CD1c-positive myeloid dendritic cell (primary cell): ENCODE results near the gene FOXP1.

Experiments used
- DNase-seq: peaks from one replicate; pipeline ENCODE4 v3.0.0-alpha.2; 2016; ENCODE audit errors: extremely low spot score

The FOXP1 gene

GRCh38 chr3:71308836-71309235 is 274.7 kb downstream of the FOXP1 start:
- no peak for DNase-seq

- DNase-seq = no peak
Observed at GRCh38 chr3:71307991-71308697, 275.4 kb downstream of the FOXP1 start.

- no peak for DNase-seq
Observed at GRCh38 chr3:71305231-71306206, 278.0 kb downstream of the FOXP1 start.

- no peak for DNase-seq
Observed at GRCh38 chr3:71304684-71305083, 278.8 kb downstream of the FOXP1 start.

- no peak for DNase-seq
Observed at GRCh38 chr3:71304247-71304646, 279.3 kb downstream of the FOXP1 start.

- no peak for DNase-seq
Observed at GRCh38 chr3:71303627-71304200, 279.8 kb downstream of the FOXP1 start.

GRCh38 chr3:71302604-71303003 is 280.9 kb downstream of the FOXP1 start:
- DNase-seq = no peak

GRCh38 chr3:71300951-71301393 is 282.6 kb downstream of the FOXP1 start:
- no peak for DNase-seq

GRCh38 chr3:71299160-71299559 is 284.4 kb downstream of the FOXP1 start:
- no peak for DNase-seq

- no peak for DNase-seq
Observed at GRCh38 chr3:71294919-71295318, 288.6 kb downstream of the FOXP1 start.

GRCh38 chr3:71290301-71290700 is 293.2 kb downstream of the FOXP1 start:
- no peak for DNase-seq

- DNase-seq = no peak
Observed at GRCh38 chr3:71288269-71288930, 295.1 kb downstream of the FOXP1 start.

- no peak for DNase-seq
Observed at GRCh38 chr3:71285086-71285485, 298.4 kb downstream of the FOXP1 start.

- DNase-seq = no peak
Observed at GRCh38 chr3:71282976-71283375, 300.6 kb downstream of the FOXP1 start.

- no peak for DNase-seq
Observed at GRCh38 chr3:71281280-71281679, 302.2 kb downstream of the FOXP1 start.

GRCh38 chr3:71277341-71277740 is 306.2 kb downstream of the FOXP1 start:
- DNase-seq = no peak

GRCh38 chr3:71276531-71276930 is 307.0 kb downstream of the FOXP1 start:
- DNase-seq = no peak

GRCh38 chr3:71273453-71273852 is 310.1 kb downstream of the FOXP1 start:
- no peak for DNase-seq

GRCh38 chr3:71271596-71271995 is 311.9 kb downstream of the FOXP1 start:
- DNase-seq = no peak

GRCh38 chr3:71269906-71270305 is 313.6 kb downstream of the FOXP1 start:
- DNase-seq = no peak

GRCh38 chr3:71268462-71268999 is 315.0 kb downstream of the FOXP1 start:
- DNase-seq = no peak

GRCh38 chr3:71266875-71267274 is 316.7 kb downstream of the FOXP1 start:
- no peak for DNase-seq
